ENCODE measurements around the gene NFILZ. TPM values are rescaled to one million over a fixed set of nuclear protein-coding genes. Genes with fewer than 3 reads are reported as not detected.

The NFILZ gene
- total RNA-seq, 1 experiment from 2014 or later: not detected

DNA sequence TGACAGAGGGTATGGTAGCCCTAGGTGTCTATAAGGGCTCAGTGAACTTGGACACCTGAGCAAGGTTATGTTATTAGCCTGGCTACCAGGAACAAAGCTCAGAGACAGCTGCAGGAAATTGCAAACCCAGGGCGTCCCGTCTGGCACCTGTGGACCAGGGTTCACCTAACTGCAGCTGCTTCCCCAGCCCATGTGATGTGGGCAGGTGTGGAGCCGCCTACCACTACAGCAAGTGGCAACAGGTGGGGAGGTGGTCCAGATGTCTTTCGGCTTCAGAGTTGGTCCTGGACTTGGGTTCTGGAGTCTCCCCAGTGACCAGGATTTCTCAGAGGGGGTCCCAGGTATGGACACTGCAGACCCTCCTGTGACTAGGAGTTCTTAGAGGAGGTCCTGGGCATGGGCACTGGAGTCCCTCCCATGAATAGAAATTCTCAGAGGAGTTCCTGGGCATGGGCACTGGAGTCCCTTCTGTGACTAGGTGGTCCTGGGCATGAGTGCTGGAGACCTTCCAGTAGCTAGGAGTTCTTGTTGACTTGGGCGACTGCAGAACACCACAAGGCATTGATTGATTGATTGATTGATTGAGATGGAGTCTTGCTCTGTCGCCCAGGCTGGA is 43.0 kb downstream of the NFILZ start:
- Histone ChIP-seq H3K9ac (ENCODE audit: low read length) (no peak overlapping the region), H4K20me1 (ENCODE audit: insufficient read depth) (no peaks in the 10 kb centered on the region), H3K79me2 (ENCODE audit: insufficient read depth, low read length) (no peaks in the 10 kb centered on the region), H3K4me2 (ENCODE audit: low read length) (no peak overlapping the region), H3K36me3 (ENCODE audit: control insufficient read depth in 1 of 2, insufficient read depth in 2 of 2, low read length in 2 of 2) (no peaks in the 10 kb centered on the region), H2AFZ (ENCODE audit: low read depth, low read length, poor library complexity, severe bottlenecking) (no peak overlapping the region), H3K9me3 (ENCODE audit: control insufficient read depth in 1 of 2, insufficient read depth in 1 of 2, low read depth in 1 of 2, low read length in 2 of 2) (no peaks in the 10 kb centered on the region), H3K9me2 (ENCODE audit: insufficient read depth) (no peaks in the 10 kb centered on the region), H3K4me3 (replicated peaks in 1 of 2; ENCODE audit: low read depth in 1 of 2, low read length in 2 of 2) (no peak overlapping the region), H3K27me3 (ENCODE audit: insufficient read depth, low read length) (0 out of 2 replicates have a peak, but pooled peaks cover 8% of the 10 kb centered on the region), H3K4me1 (ENCODE audit: control insufficient read depth in 1 of 2, insufficient read depth in 2 of 2, low read length in 2 of 2) (no peaks in the 10 kb centered on the region), H3K27ac (ENCODE audit: low read depth, low read length) (no peak overlapping the region)
- intact Hi-C loops (cut with micrococcal nuclease): no loop called here
- ChIA-PET RAD21 (ENCODE audit: low non-redundant PET in 1 of 2, low total read pairs in 2 of 2, uncharacterized antibody in 2 of 2, unreplicated experiment in 2 of 2) (no interaction called here), CTCF (no interaction called here), POLR2A (no interaction called here)
- ATAC-seq: no peak
- BruUV-seq (replicated peaks): no TSS peak
- DNase-seq (ENCODE audit: low read depth, low spot score): no peak
- TF ChIP-seq EGR1 (IDR thresholded peaks at IDR 0.05; ENCODE audit: low read depth) (no peak), CEBPB (IDR thresholded peaks at IDR 0.05; ENCODE audit: low read depth) (no peak), POLR2A (IDR thresholded peaks at IDR 0.05; ENCODE audit: borderline replicate concordance, extremely low read depth, insufficient read depth, insufficient read length) (no peak), ZFX (IDR thresholded peaks at IDR 0.05) (no peak)

GRCh38 chr19:8675066-8675465 is 44.6 kb downstream of the NFILZ start:
- ATAC-seq: no peak
- H3K9ac ChIP-seq (ENCODE audit: low read length): no peak overlapping the region
- H3K4me2 ChIP-seq (ENCODE audit: low read length): no peak overlapping the region
- H3K27me3 ChIP-seq (ENCODE audit: insufficient read depth, low read length): 0 out of 2 replicates have a peak, but pooled peaks cover 4% of the 10 kb centered on the region
- no peak for TF ChIP-seq EZH2 (IDR thresholded peaks at IDR 0.05)
- TF ChIP-seq POLR2AphosphoS5 (IDR thresholded peaks at IDR 0.05; ENCODE audit: low read depth, low read length): no peak
- no peak for TF ChIP-seq SRF (IDR thresholded peaks at IDR 0.05; ENCODE audit: low read depth)
- no peak for TF ChIP-seq CEBPB (IDR thresholded peaks at IDR 0.05; ENCODE audit: low read depth)
- TF ChIP-seq SIN3A (IDR thresholded peaks at IDR 0.05; ENCODE audit: low read depth): no peak
- TF ChIP-seq ZFX (IDR thresholded peaks at IDR 0.05): no peak
- no peak for TF ChIP-seq ZBTB33 (IDR thresholded peaks at IDR 0.05; ENCODE audit: extremely low read depth, insufficient replicate concordance, low read length)
- no peak for TF ChIP-seq RAD21 (IDR thresholded peaks at IDR 0.05; ENCODE audit: low read depth)
- TF ChIP-seq EGR1 (IDR thresholded peaks at IDR 0.05; ENCODE audit: low read depth): no peak
- TF ChIP-seq ATF3 (IDR thresholded peaks at IDR 0.05): no peak
- no peak for TF ChIP-seq TCF7L2 (IDR thresholded peaks at IDR 0.05; ENCODE audit: borderline replicate concordance, extremely low read depth, insufficient read depth, insufficient read length)
- TF ChIP-seq JUND (IDR thresholded peaks at IDR 0.05): no peak
- TF ChIP-seq ZNF274 (IDR thresholded peaks at IDR 0.05; ENCODE audit: low read depth, low read length): no peak
- no peak for TF ChIP-seq SP1 (IDR thresholded peaks at IDR 0.05; ENCODE audit: low read depth)
- intact Hi-C loops (cut with micrococcal nuclease): no loop called here
- no peak overlapping the region for H3K4me3 ChIP-seq (replicated peaks in 1 of 2; ENCODE audit: low read depth in 1 of 2, low read length in 2 of 2)
- no TSS peak for BruUV-seq (replicated peaks)
- no peaks in the 10 kb centered on the region for H3K79me2 ChIP-seq (ENCODE audit: insufficient read depth, low read length)
- ChIA-PET RAD21 (ENCODE audit: low non-redundant PET in 1 of 2, low total read pairs in 2 of 2, uncharacterized antibody in 2 of 2, unreplicated experiment in 2 of 2) (no interaction called here), POLR2A (no interaction called here), CTCF (no interaction called here)
- H3K9me3 ChIP-seq (ENCODE audit: control insufficient read depth in 1 of 2, insufficient read depth in 1 of 2, low read depth in 1 of 2, low read length in 2 of 2): no peaks in the 10 kb centered on the region
- H3K27ac ChIP-seq (ENCODE audit: low read depth, low read length): no peak overlapping the region
- no peaks in the 10 kb centered on the region for H3K36me3 ChIP-seq (ENCODE audit: control insufficient read depth in 1 of 2, insufficient read depth in 2 of 2, low read length in 2 of 2)
- no peak for DNase-seq (ENCODE audit: low read depth, low spot score)
- H4K20me1 ChIP-seq (ENCODE audit: insufficient read depth): no peaks in the 10 kb centered on the region
- no peaks in the 10 kb centered on the region for H3K9me2 ChIP-seq (ENCODE audit: insufficient read depth)
- H2AFZ ChIP-seq (ENCODE audit: low read depth, low read length, poor library complexity, severe bottlenecking): no peak overlapping the region
- H3K4me1 ChIP-seq (ENCODE audit: control insufficient read depth in 1 of 2, insufficient read depth in 2 of 2, low read length in 2 of 2): no peaks in the 10 kb centered on the region

Measured in HCT116 (cell line).